HepG2 (cell line): ENCODE data around the gene P2RY11. TPM values are rescaled to one million over a fixed set of nuclear protein-coding genes. Genes with fewer than 3 reads are reported as not detected.

Experiments used
- ATAC-seq: fragments of 200-7000 bp; cut with Tn5 transposase; 3 replicates; pipeline ENCODE4 v1.9.1; 2020; ENCODE audit warnings: mild to moderate bottlenecking, moderate library complexity
- BruUV-seq: library from RNA; stranded (reverse); fragments of 400-500 nt; replicated peaks from 2 replicates; lab custom pipeline; 2021; lab: Mats Ljungman, UMichigan
- CTCF ChIA-PET: fragments of 300-600 bp; formaldehyde crosslinking; extraction: SDS; loops from one replicate; lab custom pipeline; 2021; ENCODE audit warnings: low total read pairs, inconsistent platforms, low intra/inter-chr PET ratio; lab: Yijun Ruan, JAX
- POLR2A ChIA-PET: fragments of 350-600 bp; sonication (Branson Sonifier 250); formaldehyde crosslinking; loops from one replicate; lab custom pipeline; 2020; ENCODE audit warnings: antibody characterized with exemption, inconsistent platforms; lab: Yijun Ruan, JAX
- DNase-seq: peaks from one replicate; pipeline ENCODE4 v3.0.0-alpha.2; 2015; ENCODE audit warnings: low spot score
- FAIRE-seq: peaks from 3 replicates; lab custom pipeline; 2011; peaks lifted over from hg19 to GRCh38; lab: Jason Lieb, UNC
- H2AFZ ChIP-seq: one replicate; pipeline ENCODE4 v1.6.1; 2011; ENCODE audit warnings: low read length, inconsistent platforms
- H3K27ac ChIP-seq: fragments of 300-600 bp; 3 replicates; pipeline ENCODE4 v1.8.0; 2011; ENCODE audit warnings: mixed run types, mild to moderate bottlenecking, mixed read lengths, low read length, inconsistent platforms; ENCODE audit not compliant: insufficient read depth; ENCODE audit errors: extremely low read length
- H3K27me3 ChIP-seq, 2 experiments: fragments of 200-600 bp in 1 of 2; 2 replicates in 1 of 2; 3 replicates in 1 of 2; pipeline versions ENCODE4 v1.6.0 to v1.8.0; 2011; ENCODE audit warnings: low read length in 2 of 2, mild to moderate bottlenecking in 2 of 2, moderate library complexity in 2 of 2, inconsistent platforms in 1 of 2; ENCODE audit not compliant: insufficient read depth in 2 of 2, control insufficient read depth in 1 of 2
- H3K36me3 ChIP-seq, 2 experiments: fragments of 200-600 bp in 1 of 2; replicated peaks in 1 of 2; 2 replicates in 1 of 2; 3 replicates in 1 of 2; pipeline versions ENCODE4 v1.5.1 to v1.8.0; 2011; ENCODE audit warnings: low read length in 2 of 2, inconsistent platforms in 1 of 2; ENCODE audit not compliant: insufficient read depth in 2 of 2, control insufficient read depth in 1 of 2
- H3K4me1 ChIP-seq: 2 replicates; pipeline ENCODE4 v1.5.1; 2012; ENCODE audit warnings: low read length, inconsistent platforms; ENCODE audit not compliant: insufficient read depth
- H3K4me2 ChIP-seq: 2 replicates; pipeline ENCODE4 v1.6.0; 2011; ENCODE audit warnings: low read depth, low read length, inconsistent platforms
- H3K4me3 ChIP-seq, 3 experiments: fragments of 200-600 bp in 1 of 3; sonication (generic), shearing (Covaris generic) in 1 of 3; replicated peaks in 1 of 3; 2 replicates each; pipeline ENCODE4 v1.5.1; 2011 to 2016; ENCODE audit warnings: low read length in 3 of 3, inconsistent platforms in 2 of 3, low read depth in 2 of 3, mild to moderate bottlenecking in 2 of 3, control low read depth in 1 of 3, mixed read lengths in 1 of 3; ENCODE audit not compliant: insufficient read depth in 1 of 3
- H3K79me2 ChIP-seq: one replicate; pipeline ENCODE4 v1.6.1; 2011; ENCODE audit warnings: low read length, inconsistent platforms; ENCODE audit not compliant: insufficient read depth
- H3K9ac ChIP-seq: 2 replicates; pipeline ENCODE4 v1.6.0; 2011; ENCODE audit warnings: mild to moderate bottlenecking, low read depth, low read length, inconsistent platforms; ENCODE audit not compliant: insufficient read depth
- H3K9me3 ChIP-seq: 2 replicates; pipeline ENCODE4 v1.5.1; 2012; ENCODE audit warnings: mild to moderate bottlenecking, low read length
- H4K20me1 ChIP-seq: 2 replicates; pipeline ENCODE4 v1.6.0; 2011; ENCODE audit warnings: inconsistent platforms, mild to moderate bottlenecking, low read length, moderate library complexity; ENCODE audit not compliant: insufficient read depth
- ATF3 ChIP-seq: sonication (generic); formaldehyde crosslinking; IDR thresholded peaks from 2 replicates; pipeline ENCODE4 v1.4.0; 2020; ENCODE audit warnings: missing genetic modification reagents
- ATF6 ChIP-seq: sonication (generic); formaldehyde crosslinking; conservative IDR thresholded peaks from 2 replicates; pipeline ENCODE4 v1.4.0; 2020; ENCODE audit warnings: missing genetic modification reagents
- FOXJ3 ChIP-seq: sonication (generic); formaldehyde crosslinking; IDR thresholded peaks from 2 replicates; pipeline ENCODE4 v1.4.0; 2020; ENCODE audit warnings: missing genetic modification reagents, mild to moderate bottlenecking, borderline replicate concordance
- FOXP4 ChIP-seq: sonication (generic); formaldehyde crosslinking; IDR thresholded peaks from 2 replicates; pipeline ENCODE4 v1.4.0; 2020; ENCODE audit warnings: missing genetic modification reagents
- MEF2D ChIP-seq: sonication (generic); formaldehyde crosslinking; IDR thresholded peaks from 2 replicates; pipeline ENCODE4 v1.5.1; 2020; ENCODE audit warnings: mild to moderate bottlenecking, missing genetic modification reagents
- MYPOP ChIP-seq: sonication (generic); formaldehyde crosslinking; IDR thresholded peaks from 2 replicates; pipeline ENCODE4 v1.8.1; 2023; ENCODE audit warnings: mild to moderate bottlenecking, moderate library complexity, missing genetic modification reagents
- STAT6 ChIP-seq: sonication (generic); formaldehyde crosslinking; IDR thresholded peaks from 2 replicates; pipeline ENCODE4 v1.4.0; 2020; ENCODE audit warnings: missing genetic modification reagents, mild to moderate bottlenecking, borderline replicate concordance
- ZNF234 ChIP-seq: sonication (generic); formaldehyde crosslinking; conservative IDR thresholded peaks from 2 replicates; pipeline ENCODE4 v1.5.1; 2020; ENCODE audit warnings: mild to moderate bottlenecking, missing genetic modification reagents
- ZNF329 ChIP-seq: sonication (generic); formaldehyde crosslinking; IDR thresholded peaks from 2 replicates; pipeline ENCODE4 v1.9.0; 2021; ENCODE audit warnings: low read depth, mild to moderate bottlenecking, missing genetic modification reagents
- ZNF367 ChIP-seq: sonication (generic); formaldehyde crosslinking; IDR thresholded peaks from 2 replicates; pipeline ENCODE4 v1.4.0; 2020; ENCODE audit warnings: missing genetic modification reagents, borderline replicate concordance
- ZNF550 ChIP-seq: sonication (generic); formaldehyde crosslinking; IDR thresholded peaks from 2 replicates; pipeline ENCODE4 v1.4.0; 2020; ENCODE audit warnings: mild to moderate bottlenecking, missing genetic modification reagents, borderline replicate concordance
- WGBS: methylation state at CpG from one replicate; pipeline ENCODE4 v1.1.6; 2017; ENCODE audit warnings: low lambda C conversion rate; 5-methylcytosine and 5-hydroxymethylcytosine counted together
- in situ Hi-C: cut with HindIII; loops from 2 replicates; pipeline ENCODE4 v1.10.0; 2017; ENCODE audit warnings: low pct_unique_long_range_greater_than_20kb; ENCODE audit not compliant: extremely low pct_ligation_motif_present
- intact Hi-C: fragments of 100-400 bp; cut with micrococcal nuclease; formaldehyde crosslinking; loops from one replicate; pipeline ENCODE4 v1.10.0; 2022; ENCODE audit not compliant: unreplicated experiment
- polyA plus RNA-seq, 8 experiments: library from polyadenylated mRNA; depleted of rRNA in 3 of 8; stranded (reverse) in 7 of 8; unstranded in 1 of 8; fragments of >200 nt; fragmentation: Illumina TruSeq in 4 of 8; extraction: Trizol in 4 of 8; gene quantifications; 2 replicates each; pipeline versions ENCODE4 v1.2.1 to v1.2.3, GENCODE V29; 2011 to 2016; ENCODE audit warnings: low read depth in 4 of 8, missing spikeins in 1 of 8, mixed read lengths in 1 of 8; ENCODE audit not compliant: insufficient read depth in 1 of 8
- total RNA-seq, 5 experiments: library from RNA; depleted of rRNA; stranded (reverse); fragments of >200 nt; fragmentation: Illumina TruSeq; extraction: Trizol; gene quantifications; 2 replicates each; pipeline ENCODE4 v1.2.3, GENCODE V29; 2016; ENCODE audit warnings: low read depth in 1 of 5

Gene P2RY11
- total and polyA plus RNA-seq, 2 of the 13 experiments (the other 11 are each of a cell fraction or from before 2014, with no cell fraction given): 4.0 to 7.8 TPM

- DNase-seq (no peak), FAIRE-seq (no peak), ATAC-seq (no peak)
- ChIA-PET CTCF (no interaction called here), POLR2A (no interaction called here)
- peaks cover 24 to 42% of the 10 kb centered on the region in 2 experiments for H3K36me3 ChIP-seq
- peaks cover 19% of the 10 kb centered on the region for H3K79me2 ChIP-seq
- intact Hi-C loops: no loop called here
- 97% methylated on average over 5 of the region's 14 CpGs for WGBS
- no peak overlapping the region for H3K27ac ChIP-seq
- H3K9ac ChIP-seq: no peak overlapping the region
- in situ Hi-C loops: no loop called here
- H3K27me3 ChIP-seq: no peaks in the 10 kb centered on the region; a peak in 1 of 5 replicates
- peaks cover 10% of the 10 kb centered on the region; the same call in 1 of the 2 replicates for H4K20me1 ChIP-seq
- TF ChIP-seq FOXP4: no peak
- TF ChIP-seq ZNF550: no peak
- no peak for TF ChIP-seq ATF6
- TF ChIP-seq ATF3 (CRISPR knock-in tag): no peak
- no peak for TF ChIP-seq MEF2D
- TF ChIP-seq MYPOP (CRISPR knock-in tag): no peak
- no peak for TF ChIP-seq ZNF367 (CRISPR knock-in tag)
- TF ChIP-seq STAT6 (CRISPR knock-in tag): no peak
- no peak for TF ChIP-seq FOXJ3 (CRISPR knock-in tag)
- TF ChIP-seq ZNF329 (CRISPR knock-in tag): no peak
- no peak for TF ChIP-seq ZNF234 (CRISPR knock-in tag)
- peaks cover 45% of the 10 kb centered on the region for H3K4me1 ChIP-seq
- H3K4me3 ChIP-seq: no peak overlapping the region
- no TSS peak for BruUV-seq
- H3K9me3 ChIP-seq: no peaks in the 10 kb centered on the region
- no peak overlapping the region for H3K4me2 ChIP-seq
- H2AFZ ChIP-seq: no peak overlapping the region
Measured at GRCh38 chr19:10109528-10109927, 2.0 kb upstream of the P2RY11 start.
